GM12873 (cell line): ENCODE results near the gene GLYATL1.
A peak's percentile ranks its signal among the peaks of the same experiment; 100 is the strongest.

ENCODE experiments used
- CTCF ChIP-seq: IDR thresholded peaks from 2 replicates; pipeline ENCODE4 v1.5.1; 2012; ENCODE audit warnings: low read depth, mild to moderate bottlenecking, moderate library complexity, low read length, control low read depth; ENCODE audit not compliant: insufficient read depth; ENCODE audit errors: missing control alignments

The GLYATL1 gene

GRCh38 chr11:58939277-58939676 lies at the start of gene GLYATL1:
Gene GLYATL1 (plus strand): TSS chr11:58939488. CDS start chr11:58947088, 7,600 bp downstream.
- TF ChIP-seq CTCF, result no peak

GRCh38 chr11:58893899-58894298 lies 45.4 kb upstream of the GLYATL1 start:
- TF ChIP-seq CTCF, result no peak

GRCh38 chr11:58898106-58898505 lies 41.2 kb upstream of the GLYATL1 start:
- no peak for TF ChIP-seq CTCF

- peak; percentile 63 for TF ChIP-seq CTCF
Measured at GRCh38 chr11:58900479-58901420, 38.5 kb upstream of the GLYATL1 start.

GRCh38 chr11:58902881-58903280 lies 36.4 kb upstream of the GLYATL1 start:
- no peak for TF ChIP-seq CTCF

- no peak for TF ChIP-seq CTCF
Measured at GRCh38 chr11:58905011-58905720, 34.1 kb upstream of the GLYATL1 start.
